GM12878 (cell line): ENCODE data around the gene TULP1. TPM values are rescaled to one million over a fixed set of nuclear protein-coding genes. Genes with fewer than 3 reads are reported as not detected.

ENCODE experiments used
- ATAC-seq: fragments of 200-7000 bp; cut with Tn5 transposase; 3 replicates; pipeline ENCODE4 v1.9.1; 2020; ENCODE audit warnings: mild to moderate bottlenecking, moderate library complexity
- BruUV-seq: library from RNA; stranded (reverse); fragments of 400-500 nt; replicated peaks from 2 replicates; lab custom pipeline; 2021; lab: Mats Ljungman, UMichigan
- CTCF ChIA-PET: fragments of 300-600 bp; sonication (Branson Sonifier 250); formaldehyde crosslinking; extraction: SDS; loops from one replicate; lab custom pipeline; 2021; ENCODE audit warnings: inconsistent platforms; lab: Yijun Ruan, JAX
- POLR2A ChIA-PET: fragments of 350-600 bp; formaldehyde crosslinking; extraction: SDS; loops from one replicate; lab custom pipeline; 2021; ENCODE audit warnings: inconsistent platforms; lab: Charles Lee
- RAD21 ChIA-PET: fragments of 300-600 bp; sonication (Branson Sonifier 250); formaldehyde crosslinking; loops from one replicate; lab custom pipeline; 2023; ENCODE audit warnings: antibody characterized with exemption; ENCODE audit not compliant: unreplicated experiment; lab: Charles Lee
- SMC1A ChIA-PET: fragments of 300-600 bp; sonication (Branson Sonifier 250); formaldehyde crosslinking; loops from one replicate; lab custom pipeline; 2023; ENCODE audit not compliant: unreplicated experiment, uncharacterized antibody; lab: Charles Lee
- DNase-seq: peaks from one replicate; pipeline ENCODE4 v3.0.0-alpha.2; 2011; ENCODE audit warnings: low read depth, low spot score
- FAIRE-seq: peaks from 3 replicates; lab custom pipeline; 2011; peaks lifted over from hg19 to GRCh38; lab: Jason Lieb, UNC
- H2AFZ ChIP-seq: 2 replicates; pipeline ENCODE4 v1.6.0; 2011; ENCODE audit warnings: low read depth, low read length, control low read depth; ENCODE audit not compliant: control insufficient read depth
- H3K27ac ChIP-seq: 2 replicates; pipeline ENCODE4 v1.5.1; 2011; ENCODE audit warnings: control low read depth; ENCODE audit not compliant: control insufficient read depth, insufficient read depth
- H3K27me3 ChIP-seq, 2 experiments: replicated peaks in 1 of 2; 2 replicates each; pipeline versions ENCODE4 v1.6.0 to v1.6.1; 2011; ENCODE audit warnings: low read length in 1 of 2; ENCODE audit not compliant: control insufficient read depth in 2 of 2, insufficient read depth in 2 of 2
- H3K36me3 ChIP-seq, 2 experiments: 2 replicates each; pipeline ENCODE4 v1.5.1; 2011; ENCODE audit warnings: low read length in 1 of 2; ENCODE audit not compliant: control insufficient read depth in 2 of 2, insufficient read depth in 2 of 2
- H3K4me1 ChIP-seq: 2 replicates; pipeline ENCODE4 v1.6.1; 2011; ENCODE audit warnings: mild to moderate bottlenecking, low read length, moderate library complexity, mixed read lengths; ENCODE audit not compliant: control insufficient read depth, insufficient read depth
- H3K4me2 ChIP-seq: 2 replicates; pipeline ENCODE4 v1.6.0; 2011; ENCODE audit warnings: control low read depth; ENCODE audit not compliant: control insufficient read depth, insufficient read depth
- H3K4me3 ChIP-seq: fragments of 200-600 bp; sonication (generic); 2 replicates; pipeline ENCODE4 v1.5.1; 2016
- H3K79me2 ChIP-seq: 2 replicates; pipeline ENCODE4 v1.6.0; 2011; ENCODE audit warnings: low read length; ENCODE audit not compliant: control insufficient read depth, insufficient read depth
- H3K9ac ChIP-seq: 2 replicates; pipeline ENCODE4 v1.8.0; 2011; ENCODE audit warnings: low read length, control low read depth, mixed read lengths; ENCODE audit not compliant: control insufficient read depth, insufficient read depth
- H3K9me3 ChIP-seq: replicated peaks from 3 replicates; pipeline ENCODE4 v1.5.1; 2011; ENCODE audit warnings: mild to moderate bottlenecking, low read length; ENCODE audit not compliant: control insufficient read depth, insufficient read depth
- H4K20me1 ChIP-seq: 2 replicates; pipeline ENCODE4 v1.6.0; 2011; ENCODE audit not compliant: control insufficient read depth, insufficient read depth
- FOXK2 ChIP-seq: fragments of 450-650 bp; IDR thresholded peaks from 2 replicates; pipeline ENCODE4 v1.6.1; 2017; ENCODE audit warnings: mild to moderate bottlenecking, moderate library complexity
- MAX ChIP-seq: IDR thresholded peaks from 2 replicates; pipeline ENCODE4 v1.6.1; 2012; ENCODE audit warnings: low read depth, low read length, improper control_type of control experiment
- POLR2AphosphoS5 ChIP-seq: IDR thresholded peaks from 2 replicates; pipeline ENCODE4 v1.6.1; 2011; ENCODE audit warnings: mild to moderate bottlenecking, low read length, inconsistent platforms
- RAD21 ChIP-seq: IDR thresholded peaks from 2 replicates; pipeline ENCODE4 v1.6.1; 2011; ENCODE audit warnings: mild to moderate bottlenecking, low read depth, low read length, moderate library complexity; ENCODE audit not compliant: insufficient read depth
- SIN3A ChIP-seq: IDR thresholded peaks from 2 replicates; pipeline ENCODE4 v1.6.1; 2012; ENCODE audit warnings: low read depth, low read length, improper control_type of control experiment
- WGBS: methylation state at CpG from one replicate; pipeline ENCODE4 v1.1.6; 2016; ENCODE audit warnings: low lambda C conversion rate; ENCODE audit not compliant: insufficient replicate concordance, insufficient coverage; ENCODE audit errors: missing lambda C conversion rate; 5-methylcytosine and 5-hydroxymethylcytosine counted together
- in situ Hi-C: fragments of 300-500 bp; cut with MboI; formaldehyde crosslinking; loops from 9 replicates; pipeline ENCODE4 v1.14.3; 2018; ENCODE audit warnings: mixed read lengths
- intact Hi-C: fragments of 100-400 bp; cut with micrococcal nuclease; formaldehyde crosslinking; loops from one replicate; pipeline ENCODE4 v1.14.2; 2022; ENCODE audit not compliant: unreplicated experiment
- polyA plus RNA-seq, 11 experiments: library from polyadenylated mRNA; depleted of rRNA in 4 of 11; unstranded in 6 of 11; stranded (reverse) in 5 of 11; fragments of >200 nt; fragmentation: Nextera tagmentation in 4 of 11; fragmentation: Illumina TruSeq in 1 of 11; extraction: Ambion mirVana in 4 of 11; extraction: Trizol in 1 of 11; gene quantifications; 1 replicate in 1 of 11; 2 replicates in 10 of 11; pipeline versions ENCODE4 v1.2.1 to v1.2.3, GENCODE V29; 2011 to 2016; ENCODE audit warnings: inconsistent platforms in 2 of 11, missing spikeins in 2 of 11, low read depth in 1 of 11
- total RNA-seq, 4 experiments: library from RNA; depleted of rRNA in 3 of 4; stranded (reverse); fragments of >200 nt in 3 of 4; fragmentation: Illumina TruSeq in 1 of 4; extraction: Trizol in 1 of 4; gene quantifications; 2 replicates each; pipeline versions ENCODE4 v1.2.1 to v1.2.3, GENCODE V29; 2013 to 2021
- TF ChIP-seq, protein P1 (sequence below): fragments of 450-650 bp; conservative IDR thresholded peaks from 2 replicates; pipeline ENCODE4 v1.6.1; 2017; ENCODE audit warnings: mild to moderate bottlenecking, moderate library complexity
- TF ChIP-seq, protein P2 (sequence below): fragments of 150-350 bp; IDR thresholded peaks from 2 replicates; pipeline ENCODE4 v1.6.1; 2016; ENCODE audit warnings: low read depth, low read length
- TF ChIP-seq, protein P3 (sequence below): fragments of 450-650 bp; formaldehyde crosslinking; IDR thresholded peaks from 2 replicates; pipeline ENCODE4 v1.5.0; 2022; ENCODE audit warnings: mild to moderate bottlenecking, missing genetic modification characterization

TULP1 gene
- total and polyA plus RNA-seq, 10 of the 15 experiments (the other 5 are each of a cell fraction or from before 2014, with no cell fraction given), result not detected

GRCh38 chr6:35532126-35532525 lies 19.4 kb upstream of the TULP1 start:
- H3K4me2 ChIP-seq, result no peak overlapping the region
- H3K9ac ChIP-seq, result no peak overlapping the region
- H2AFZ ChIP-seq, result no peak overlapping the region
- ChIA-PET SMC1A (interaction anchor here (0.9 kb wide), 1 partner anchor 10 kb away, joined by 4 read pairs; no protein-coding TSS in a partner anchor), POLR2A (interaction anchor here (0.5 kb wide), 1 partner anchor 191 kb away, joined by 7 read pairs; no protein-coding TSS in a partner anchor), RAD21 (interaction anchor here (1.0 kb wide), 1 partner anchor 208 kb away, joined by 3 read pairs; no protein-coding TSS in a partner anchor), CTCF (interaction anchor here (1.6 to 2.0 kb wide), 2 partner anchors 9 to 204 kb away, joined by 6 to 9 read pairs; no protein-coding TSS in a partner anchor)
- in situ Hi-C loops (no loop called here), intact Hi-C loops (no loop called here)
- WGBS, result 71% methylated on average over 4 of the region's 4 CpGs
- FAIRE-seq (no peak), DNase-seq (no peak), ATAC-seq (no peak)
- no peak overlapping the region for H3K27ac ChIP-seq
- no peak for TF ChIP-seq FOXK2
- TF ChIP-seq, protein P1, sequence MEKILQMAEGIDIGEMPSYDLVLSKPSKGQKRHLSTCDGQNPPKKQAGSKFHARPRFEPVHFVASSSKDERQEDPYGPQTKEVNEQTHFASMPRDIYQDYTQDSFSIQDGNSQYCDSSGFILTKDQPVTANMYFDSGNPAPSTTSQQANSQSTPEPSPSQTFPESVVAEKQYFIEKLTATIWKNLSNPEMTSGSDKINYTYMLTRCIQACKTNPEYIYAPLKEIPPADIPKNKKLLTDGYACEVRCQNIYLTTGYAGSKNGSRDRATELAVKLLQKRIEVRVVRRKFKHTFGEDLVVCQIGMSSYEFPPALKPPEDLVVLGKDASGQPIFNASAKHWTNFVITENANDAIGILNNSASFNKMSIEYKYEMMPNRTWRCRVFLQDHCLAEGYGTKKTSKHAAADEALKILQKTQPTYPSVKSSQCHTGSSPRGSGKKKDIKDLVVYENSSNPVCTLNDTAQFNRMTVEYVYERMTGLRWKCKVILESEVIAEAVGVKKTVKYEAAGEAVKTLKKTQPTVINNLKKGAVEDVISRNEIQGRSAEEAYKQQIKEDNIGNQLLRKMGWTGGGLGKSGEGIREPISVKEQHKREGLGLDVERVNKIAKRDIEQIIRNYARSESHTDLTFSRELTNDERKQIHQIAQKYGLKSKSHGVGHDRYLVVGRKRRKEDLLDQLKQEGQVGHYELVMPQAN, result no peak
- TF ChIP-seq, protein P2, sequence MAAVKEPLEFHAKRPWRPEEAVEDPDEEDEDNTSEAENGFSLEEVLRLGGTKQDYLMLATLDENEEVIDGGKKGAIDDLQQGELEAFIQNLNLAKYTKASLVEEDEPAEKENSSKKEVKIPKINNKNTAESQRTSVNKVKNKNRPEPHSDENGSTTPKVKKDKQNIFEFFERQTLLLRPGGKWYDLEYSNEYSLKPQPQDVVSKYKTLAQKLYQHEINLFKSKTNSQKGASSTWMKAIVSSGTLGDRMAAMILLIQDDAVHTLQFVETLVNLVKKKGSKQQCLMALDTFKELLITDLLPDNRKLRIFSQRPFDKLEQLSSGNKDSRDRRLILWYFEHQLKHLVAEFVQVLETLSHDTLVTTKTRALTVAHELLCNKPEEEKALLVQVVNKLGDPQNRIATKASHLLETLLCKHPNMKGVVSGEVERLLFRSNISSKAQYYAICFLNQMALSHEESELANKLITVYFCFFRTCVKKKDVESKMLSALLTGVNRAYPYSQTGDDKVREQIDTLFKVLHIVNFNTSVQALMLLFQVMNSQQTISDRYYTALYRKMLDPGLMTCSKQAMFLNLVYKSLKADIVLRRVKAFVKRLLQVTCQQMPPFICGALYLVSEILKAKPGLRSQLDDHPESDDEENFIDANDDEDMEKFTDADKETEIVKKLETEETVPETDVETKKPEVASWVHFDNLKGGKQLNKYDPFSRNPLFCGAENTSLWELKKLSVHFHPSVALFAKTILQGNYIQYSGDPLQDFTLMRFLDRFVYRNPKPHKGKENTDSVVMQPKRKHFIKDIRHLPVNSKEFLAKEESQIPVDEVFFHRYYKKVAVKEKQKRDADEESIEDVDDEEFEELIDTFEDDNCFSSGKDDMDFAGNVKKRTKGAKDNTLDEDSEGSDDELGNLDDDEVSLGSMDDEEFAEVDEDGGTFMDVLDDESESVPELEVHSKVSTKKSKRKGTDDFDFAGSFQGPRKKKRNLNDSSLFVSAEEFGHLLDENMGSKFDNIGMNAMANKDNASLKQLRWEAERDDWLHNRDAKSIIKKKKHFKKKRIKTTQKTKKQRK, result no peak
- TF ChIP-seq, protein P3, sequence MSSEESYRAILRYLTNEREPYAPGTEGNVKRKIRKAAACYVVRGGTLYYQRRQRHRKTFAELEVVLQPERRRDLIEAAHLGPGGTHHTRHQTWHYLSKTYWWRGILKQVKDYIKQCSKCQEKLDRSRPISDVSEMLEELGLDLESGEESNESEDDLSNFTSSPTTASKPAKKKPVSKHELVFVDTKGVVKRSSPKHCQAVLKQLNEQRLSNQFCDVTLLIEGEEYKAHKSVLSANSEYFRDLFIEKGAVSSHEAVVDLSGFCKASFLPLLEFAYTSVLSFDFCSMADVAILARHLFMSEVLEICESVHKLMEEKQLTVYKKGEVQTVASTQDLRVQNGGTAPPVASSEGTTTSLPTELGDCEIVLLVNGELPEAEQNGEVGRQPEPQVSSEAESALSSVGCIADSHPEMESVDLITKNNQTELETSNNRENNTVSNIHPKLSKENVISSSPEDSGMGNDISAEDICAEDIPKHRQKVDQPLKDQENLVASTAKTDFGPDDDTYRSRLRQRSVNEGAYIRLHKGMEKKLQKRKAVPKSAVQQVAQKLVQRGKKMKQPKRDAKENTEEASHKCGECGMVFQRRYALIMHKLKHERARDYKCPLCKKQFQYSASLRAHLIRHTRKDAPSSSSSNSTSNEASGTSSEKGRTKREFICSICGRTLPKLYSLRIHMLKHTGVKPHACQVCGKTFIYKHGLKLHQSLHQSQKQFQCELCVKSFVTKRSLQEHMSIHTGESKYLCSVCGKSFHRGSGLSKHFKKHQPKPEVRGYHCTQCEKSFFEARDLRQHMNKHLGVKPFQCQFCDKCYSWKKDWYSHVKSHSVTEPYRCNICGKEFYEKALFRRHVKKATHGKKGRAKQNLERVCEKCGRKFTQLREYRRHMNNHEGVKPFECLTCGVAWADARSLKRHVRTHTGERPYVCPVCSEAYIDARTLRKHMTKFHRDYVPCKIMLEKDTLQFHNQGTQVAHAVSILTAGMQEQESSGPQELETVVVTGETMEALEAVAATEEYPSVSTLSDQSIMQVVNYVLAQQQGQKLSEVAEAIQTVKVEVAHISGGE (CRISPR knock-in tag), result no peak
- no peak for TF ChIP-seq SIN3A
- no peak for TF ChIP-seq MAX
- no peak for TF ChIP-seq POLR2AphosphoS5
- no peak for TF ChIP-seq RAD21
- no peaks in the 10 kb centered on the region for H3K9me3 ChIP-seq
- H3K27me3 ChIP-seq, result no peaks in the 10 kb centered on the region
- no peaks in the 10 kb centered on the region for H3K79me2 ChIP-seq
- H3K4me3 ChIP-seq, result no peak overlapping the region
- BruUV-seq, result no TSS peak
- H4K20me1 ChIP-seq, result no peaks in the 10 kb centered on the region
- H3K4me1 ChIP-seq, result no peaks in the 10 kb centered on the region
- no peaks in the 10 kb centered on the region for H3K36me3 ChIP-seq
